Peyer's patch (tissue), 4 donors: Measurements from ENCODE around the gene CDS2. TPM values are rescaled to one million over a fixed set of nuclear protein-coding genes. Genes with fewer than 3 reads are reported as not detected.

Experiments
- DNase-seq, 3 donors: peaks; one replicate each; pipeline ENCODE4 v3.0.0-alpha.2; 2017 to 2019
- H3K27ac ChIP-seq, 4 donors: fragments of 200-600 bp; sonication (generic); one replicate each; pipeline ENCODE4 v1.5.1; 2016 to 2019
- H3K27me3 ChIP-seq, 2 donors: fragments of 200-600 bp; sonication (generic); one replicate each; pipeline ENCODE4 v1.5.1; 2019
- H3K36me3 ChIP-seq, 3 donors: fragments of 200-600 bp; sonication (generic); one replicate each; pipeline ENCODE4 v1.5.1; 2016 to 2019
- H3K4me1 ChIP-seq, 4 donors: fragments of 200-600 bp; sonication (generic); one replicate each; pipeline ENCODE4 v1.5.1; 2016 to 2019
- H3K4me3 ChIP-seq, 4 donors: fragments of 200-600 bp; sonication (generic); 1 replicate in 3 of 4; 2 replicates in 1 of 4; pipeline ENCODE4 v1.5.1; 2016 to 2019; ENCODE audit warnings: mild to moderate bottlenecking in 1 of 4
- H3K9me3 ChIP-seq, 4 donors: fragments of 200-600 bp; sonication (generic); one replicate each; pipeline ENCODE4 v1.5.1; 2016 to 2019; ENCODE audit warnings: mild to moderate bottlenecking in 1 of 4
- POLR2A ChIP-seq, 2 donors: fragments of 450-650 bp; IDR thresholded peaks; one replicate each; pipeline ENCODE4 v1.5.1; 2017; ENCODE audit warnings: antibody characterized with exemption in 2 of 2, mild to moderate bottlenecking in 2 of 2, moderate library complexity in 2 of 2
- total RNA-seq, 4 donors: library from RNA; depleted of rRNA; stranded (reverse); fragments of >200 nt; gene quantifications; one replicate each; pipeline ENCODE4 v1.1.0, GENCODE V29; 2016
- TF ChIP-seq, protein P1 (sequence below), 6 experiments: fragments of 450-650 bp in 4 of 6; fragments of 200-600 bp in 2 of 6; sonication (generic) in 1 of 6; IDR thresholded peaks; one replicate each; pipeline ENCODE4 v1.5.1; 2017 to 2019; ENCODE audit warnings: antibody characterized with exemption in 6 of 6, mild to moderate bottlenecking in 3 of 6, moderate library complexity in 1 of 6

CDS2 gene
- total RNA-seq, 4 donors from 2014 or later = 18.2 to 24.6 (median 22.2) TPM

DNA sequence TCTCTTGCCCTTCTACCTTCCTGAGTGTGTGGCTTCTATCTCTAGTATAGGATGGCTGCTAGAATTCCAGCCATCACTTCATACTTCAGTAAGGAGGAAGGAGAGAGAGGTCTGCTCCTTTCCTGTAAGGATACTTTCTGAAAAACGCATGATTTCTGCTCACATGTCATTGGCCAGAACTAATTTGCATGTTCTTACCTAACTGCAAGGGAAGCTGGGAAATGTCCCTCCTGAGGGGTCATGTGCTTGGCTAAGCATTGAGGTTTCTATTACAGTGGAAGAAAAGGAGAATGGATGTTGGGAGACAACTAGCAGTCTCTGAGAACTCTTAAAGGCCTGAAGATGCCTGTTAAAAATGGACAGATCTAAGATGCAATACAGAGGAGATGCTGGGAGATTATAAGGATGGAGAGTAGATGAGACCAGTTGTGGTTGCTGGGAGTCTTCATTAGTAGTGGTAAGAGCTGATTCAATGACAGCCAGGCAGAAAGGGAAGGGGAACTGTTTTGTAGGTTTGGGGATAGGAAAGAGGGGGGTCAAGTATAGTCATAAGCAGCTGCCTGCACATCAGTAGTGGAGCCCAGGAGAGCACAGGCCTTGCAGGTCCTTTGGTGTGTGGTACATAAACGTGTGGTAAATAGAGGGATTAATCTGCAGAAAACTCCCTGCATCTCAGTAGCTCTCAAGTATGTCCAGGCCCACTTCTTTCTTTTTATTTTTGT lies 20.2 kb downstream of the CDS2 start:
- no peak for DNase-seq
- no peaks in the 10 kb centered on the region for H3K9me3 ChIP-seq
- peaks cover 5 to 50% (median 6%) of the 10 kb centered on the region in 4 donors for H3K4me1 ChIP-seq
- no peaks in the 10 kb centered on the region for H3K36me3 ChIP-seq
- H3K4me3 ChIP-seq = no peak overlapping the region
- TF ChIP-seq POLR2A (IDR thresholded peaks at IDR 0.05) = no peak
- TF ChIP-seq, protein P1, sequence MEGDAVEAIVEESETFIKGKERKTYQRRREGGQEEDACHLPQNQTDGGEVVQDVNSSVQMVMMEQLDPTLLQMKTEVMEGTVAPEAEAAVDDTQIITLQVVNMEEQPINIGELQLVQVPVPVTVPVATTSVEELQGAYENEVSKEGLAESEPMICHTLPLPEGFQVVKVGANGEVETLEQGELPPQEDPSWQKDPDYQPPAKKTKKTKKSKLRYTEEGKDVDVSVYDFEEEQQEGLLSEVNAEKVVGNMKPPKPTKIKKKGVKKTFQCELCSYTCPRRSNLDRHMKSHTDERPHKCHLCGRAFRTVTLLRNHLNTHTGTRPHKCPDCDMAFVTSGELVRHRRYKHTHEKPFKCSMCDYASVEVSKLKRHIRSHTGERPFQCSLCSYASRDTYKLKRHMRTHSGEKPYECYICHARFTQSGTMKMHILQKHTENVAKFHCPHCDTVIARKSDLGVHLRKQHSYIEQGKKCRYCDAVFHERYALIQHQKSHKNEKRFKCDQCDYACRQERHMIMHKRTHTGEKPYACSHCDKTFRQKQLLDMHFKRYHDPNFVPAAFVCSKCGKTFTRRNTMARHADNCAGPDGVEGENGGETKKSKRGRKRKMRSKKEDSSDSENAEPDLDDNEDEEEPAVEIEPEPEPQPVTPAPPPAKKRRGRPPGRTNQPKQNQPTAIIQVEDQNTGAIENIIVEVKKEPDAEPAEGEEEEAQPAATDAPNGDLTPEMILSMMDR (IDR thresholded peaks at IDR 0.05) = no peak
- no peaks in the 10 kb centered on the region for H3K27me3 ChIP-seq
- no peak overlapping the region for H3K27ac ChIP-seq

DNA sequence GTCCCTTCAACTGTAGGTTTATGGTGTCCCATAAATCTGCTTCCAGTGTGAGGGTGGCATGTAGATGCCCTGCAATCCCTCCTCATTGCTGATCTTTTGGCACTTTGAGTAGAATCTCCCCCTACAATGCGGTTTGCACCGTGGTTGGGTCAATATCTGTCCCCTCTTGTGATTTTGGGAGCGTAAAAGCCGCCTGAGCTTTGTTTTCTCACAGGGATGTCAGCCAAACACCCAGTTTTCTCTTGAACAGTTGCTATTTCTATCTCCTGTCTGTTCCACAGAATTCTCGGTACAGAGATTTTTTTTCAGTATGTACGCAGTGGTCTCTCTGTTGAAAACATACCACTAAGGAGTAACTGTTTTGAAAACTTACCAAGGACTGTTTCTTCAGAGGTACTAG lies 21.8 kb downstream of the CDS2 start:
- no peak overlapping the region for H3K4me3 ChIP-seq
- no peaks in the 10 kb centered on the region for H3K27me3 ChIP-seq
- no peaks in the 10 kb centered on the region for H3K36me3 ChIP-seq
- no peak for TF ChIP-seq POLR2A (IDR thresholded peaks at IDR 0.05)
- TF ChIP-seq, protein P1 (IDR thresholded peaks at IDR 0.05) = no peak
- H3K4me1 ChIP-seq = peaks cover 5 to 61% (median 6%) of the 10 kb centered on the region in 4 donors
- H3K9me3 ChIP-seq = no peaks in the 10 kb centered on the region
- H3K27ac ChIP-seq = no peak overlapping the region
- DNase-seq = no peak

DNA sequence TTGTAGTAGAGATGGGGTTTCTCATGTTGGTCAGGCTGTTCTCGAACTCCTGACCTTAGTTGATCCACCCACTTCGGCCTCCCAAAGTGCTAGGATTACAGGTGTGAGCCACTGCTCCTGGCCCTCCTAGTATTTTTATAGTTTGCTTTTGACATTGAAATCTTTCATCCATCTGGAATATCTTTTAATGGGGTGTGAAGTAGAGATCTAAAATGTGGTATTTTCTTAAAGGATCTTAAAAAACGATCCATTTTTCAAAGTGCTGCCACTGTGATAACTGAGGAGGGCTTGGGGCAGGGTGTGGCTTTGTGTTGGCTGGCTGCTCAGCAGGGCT lies 23.1 kb downstream of the CDS2 start:
- DNase-seq = no peak
- Histone ChIP-seq H3K27ac (peak overlapping the region in 2 of 4 donors; percentile 44 to 67), H3K4me3 (no peak overlapping the region), H3K9me3 (no peaks in the 10 kb centered on the region), H3K4me1 (peaks cover 5 to 63% (median 6%) of the 10 kb centered on the region in 4 donors), H3K27me3 (no peaks in the 10 kb centered on the region), H3K36me3 (no peaks in the 10 kb centered on the region)
- no peak for TF ChIP-seq POLR2A (IDR thresholded peaks at IDR 0.05)
- TF ChIP-seq, protein P1 (IDR thresholded peaks at IDR 0.05) = no peak

DNA sequence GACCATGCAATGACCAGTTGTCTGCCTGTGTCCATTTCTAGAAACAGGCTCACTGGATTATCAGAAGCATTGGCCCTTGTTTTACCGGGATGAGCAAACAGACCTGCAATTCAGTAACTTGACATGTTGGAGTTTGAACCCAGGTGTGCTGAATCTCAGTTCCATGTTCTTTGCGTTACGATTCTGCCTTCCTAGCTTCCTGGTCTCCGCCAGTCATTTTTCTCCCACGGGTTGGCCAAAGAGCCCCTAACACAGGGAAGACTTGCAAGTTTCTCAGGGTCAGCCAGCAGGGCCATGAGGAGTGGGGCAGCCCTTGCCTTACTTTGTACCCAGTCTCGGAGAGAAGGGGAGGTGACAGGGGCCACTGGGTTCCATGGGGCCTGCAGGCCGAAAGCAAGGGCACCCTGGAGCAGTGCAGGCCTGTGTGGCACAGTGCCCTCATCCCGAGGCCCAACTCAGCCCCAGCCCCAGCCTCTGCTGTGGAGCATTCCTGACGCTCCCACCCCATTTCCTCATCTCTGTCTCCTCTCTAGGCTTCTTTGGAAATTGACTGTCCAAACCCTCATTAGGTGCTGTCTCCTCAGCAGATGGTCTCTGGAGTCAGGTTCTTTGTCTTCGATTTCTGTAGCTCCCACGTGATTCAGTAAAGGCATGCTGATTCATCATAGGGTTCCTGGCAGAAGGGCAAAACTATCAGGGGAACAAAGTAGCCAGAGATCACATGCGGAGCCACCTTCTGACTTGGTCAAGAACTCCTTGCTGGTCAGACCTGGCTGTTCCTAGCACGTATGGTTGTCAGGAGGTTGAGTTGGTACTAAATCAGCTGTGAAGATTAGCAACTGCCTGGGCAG lies 23.6 kb downstream of the CDS2 start:
- peak overlapping the region in 3 of 4 donors; percentile 28 to 67 (median 44) for H3K27ac ChIP-seq
- no peak overlapping the region for H3K4me3 ChIP-seq
- H3K9me3 ChIP-seq = no peaks in the 10 kb centered on the region
- H3K36me3 ChIP-seq = no peaks in the 10 kb centered on the region
- no peaks in the 10 kb centered on the region for H3K27me3 ChIP-seq
- peaks cover 5 to 69% (median 6%) of the 10 kb centered on the region in 4 donors for H3K4me1 ChIP-seq
- no peak for TF ChIP-seq POLR2A (IDR thresholded peaks at IDR 0.05)
- TF ChIP-seq, protein P1 (IDR thresholded peaks at IDR 0.05) = no peak
- DNase-seq = peak in 1 of 3 donors; percentile 49

DNA sequence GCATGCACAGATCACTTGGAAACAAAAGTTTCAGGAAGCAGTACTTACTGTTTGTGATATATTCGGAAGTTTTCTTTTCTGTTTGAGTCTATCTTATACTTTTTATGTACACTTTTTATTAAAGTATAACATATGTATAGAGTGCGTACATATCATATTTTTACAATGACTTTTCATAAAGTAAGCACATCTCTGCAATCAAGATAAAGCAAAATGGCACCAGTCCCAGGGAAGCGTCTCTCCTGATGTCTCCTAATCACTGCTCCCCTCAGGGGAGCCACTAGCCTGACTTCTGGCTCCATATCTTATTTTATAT lies 26.3 kb downstream of the CDS2 start:
- Histone ChIP-seq H3K9me3 (no peaks in the 10 kb centered on the region), H3K4me1 (peaks cover 0 to 62% (median 8%) of the 10 kb centered on the region in 4 donors), H3K4me3 (no peak overlapping the region), H3K27ac (peak overlapping the region in 1 of 4 donors; percentile 36), H3K27me3 (no peaks in the 10 kb centered on the region), H3K36me3 (no peaks in the 10 kb centered on the region)
- TF ChIP-seq, protein P1 (IDR thresholded peaks at IDR 0.05) = no peak
- TF ChIP-seq POLR2A (IDR thresholded peaks at IDR 0.05) = no peak
- DNase-seq = no peak
